ENCODE results near the gene TMEM8B.

Gene TMEM8B

GRCh38 chr9:35797311-35798109, 31.5 kb upstream of the TMEM8B start:
- TF ChIP-seq JUND (IDR thresholded peaks at IDR 0.05; ENCODE audit: low read depth) = no peak
- DNase-seq (ENCODE audit: low read depth in 1 of 2, low spot score in 1 of 2) = no peak
- in situ Hi-C loops (cut with HindIII; ENCODE audit: low pct_unique_long_range_greater_than_20kb, low sequenced_read_pairs) = no loop called here

GRCh38 chr9:35798658-35799374, 30.2 kb upstream of the TMEM8B start:
- peak in 1 of 2 experiments; percentile 15 for DNase-seq (ENCODE audit: low read depth in 1 of 2, low spot score in 1 of 2)
- in situ Hi-C loops (cut with HindIII; ENCODE audit: low pct_unique_long_range_greater_than_20kb, low sequenced_read_pairs) = no loop called here
- TF ChIP-seq JUND (IDR thresholded peaks at IDR 0.05; ENCODE audit: low read depth) = no peak

GRCh38 chr9:35800530-35800929, 28.5 kb upstream of the TMEM8B start:
- no peak for DNase-seq (ENCODE audit: low read depth in 1 of 2, low spot score in 1 of 2)
- no peak for TF ChIP-seq JUND (IDR thresholded peaks at IDR 0.05; ENCODE audit: low read depth)
- in situ Hi-C loops (cut with HindIII; ENCODE audit: low pct_unique_long_range_greater_than_20kb, low sequenced_read_pairs) = no loop called here

- DNase-seq (ENCODE audit: low read depth in 1 of 2, low spot score in 1 of 2) = no peak
- TF ChIP-seq JUND (IDR thresholded peaks at IDR 0.05; ENCODE audit: low read depth) = no peak
- in situ Hi-C loops (cut with HindIII; ENCODE audit: low pct_unique_long_range_greater_than_20kb, low sequenced_read_pairs) = no loop called here
Measured at GRCh38 chr9:35801328-35802128, 27.5 kb upstream of the TMEM8B start.

GRCh38 chr9:35806101-35806500, 22.9 kb upstream of the TMEM8B start:
- in situ Hi-C loops (cut with HindIII; ENCODE audit: low pct_unique_long_range_greater_than_20kb, low sequenced_read_pairs) = no loop called here
- no peak for DNase-seq (ENCODE audit: low read depth in 1 of 2, low spot score in 1 of 2)

GRCh38 chr9:35808433-35808832, 20.6 kb upstream of the TMEM8B start:
- in situ Hi-C loops (cut with HindIII; ENCODE audit: low pct_unique_long_range_greater_than_20kb, low sequenced_read_pairs) = no loop called here
- no peak for DNase-seq (ENCODE audit: low read depth in 1 of 2, low spot score in 1 of 2)
- no peak for TF ChIP-seq JUND (IDR thresholded peaks at IDR 0.05; ENCODE audit: low read depth)

More at GRCh38 chr9:35806101-35806500, 22.9 kb upstream of the TMEM8B start:
- no peak for TF ChIP-seq JUND (IDR thresholded peaks at IDR 0.05; ENCODE audit: low read depth)

GRCh38 chr9:35810122-35810521, 18.9 kb upstream of the TMEM8B start:
- TF ChIP-seq JUND (IDR thresholded peaks at IDR 0.05; ENCODE audit: low read depth) = no peak
- in situ Hi-C loops (cut with HindIII; ENCODE audit: low pct_unique_long_range_greater_than_20kb, low sequenced_read_pairs) = no loop called here
- no peak for DNase-seq (ENCODE audit: low read depth in 1 of 2, low spot score in 1 of 2)

- in situ Hi-C loops (cut with HindIII; ENCODE audit: low pct_unique_long_range_greater_than_20kb, low sequenced_read_pairs) = no loop called here
- TF ChIP-seq JUND (IDR thresholded peaks at IDR 0.05; ENCODE audit: low read depth) = no peak
Measured at GRCh38 chr9:35811381-35812024, 17.5 kb upstream of the TMEM8B start.

GRCh38 chr9:35812025-35812602, 16.9 kb upstream of the TMEM8B start, which contains the start of gene SPAG8:
SPAG8 (minus strand) TSS chr9:35812262; CDS start chr9:35812147, 115 bp downstream.
- in situ Hi-C loops (cut with HindIII; ENCODE audit: low pct_unique_long_range_greater_than_20kb, low sequenced_read_pairs) = no loop called here
- no peak for TF ChIP-seq JUND (IDR thresholded peaks at IDR 0.05; ENCODE audit: low read depth)
- DNase-seq (ENCODE audit: low read depth in 1 of 2, low spot score in 1 of 2) = peak; percentile 86 to 92

More at GRCh38 chr9:35811381-35812024, 17.5 kb upstream of the TMEM8B start:
- DNase-seq (ENCODE audit: low read depth in 1 of 2, low spot score in 1 of 2) = no peak

- in situ Hi-C loops (cut with HindIII; ENCODE audit: low pct_unique_long_range_greater_than_20kb, low sequenced_read_pairs) = no loop called here
- peak in 1 of 2 experiments; percentile 59 for DNase-seq (ENCODE audit: low read depth in 1 of 2, low spot score in 1 of 2)
- TF ChIP-seq JUND (IDR thresholded peaks at IDR 0.05; ENCODE audit: low read depth) = no peak
Measured at GRCh38 chr9:35813434-35814105, 15.5 kb upstream of the TMEM8B start.

- peak in 1 of 2 experiments; percentile 58 for DNase-seq (ENCODE audit: low read depth in 1 of 2, low spot score in 1 of 2)
- TF ChIP-seq JUND (IDR thresholded peaks at IDR 0.05; ENCODE audit: low read depth) = no peak
- in situ Hi-C loops (cut with HindIII; ENCODE audit: low pct_unique_long_range_greater_than_20kb, low sequenced_read_pairs) = no loop called here
Measured at GRCh38 chr9:35814106-35814840, 14.8 kb upstream of the TMEM8B start.
